Globus pallidus (tissue), 1 donor: ENCODE results near the gene EML3.
"Not testable (repeated sequence)": the region's sequence is repeated elsewhere in the genome, so short reads cannot be mapped to it uniquely, and the experiment has no call there.

Experiments
- DNase-seq: peaks from one replicate; pipeline ENCODE4 v3.0.0-alpha.2; 2015; ENCODE audit warnings: low spot score

EML3 gene

GRCh38 chr11:62570903-62571302, 41.7 kb downstream of the EML3 start:
- DNase-seq, result not testable (repeated sequence)

GRCh38 chr11:62569611-62570010, 43.0 kb downstream of the EML3 start:
- DNase-seq, result no peak

GRCh38 chr11:62567018-62567633, 45.4 kb downstream of the EML3 start:
- DNase-seq, result no peak

GRCh38 chr11:62566247-62566646, 46.3 kb downstream of the EML3 start:
- no peak for DNase-seq

- no peak for DNase-seq
These were observed 47.3 kb downstream of the EML3 start for GRCh38 chr11:62565100-62565802.

GRCh38 chr11:62561677-62562230, 50.8 kb downstream of the EML3 start:
- not testable (repeated sequence) for DNase-seq

GRCh38 chr11:62560566-62561103, 51.9 kb downstream of the EML3 start:
- DNase-seq, result no peak

- not testable (repeated sequence) for DNase-seq
These were observed 52.9 kb downstream of the EML3 start for GRCh38 chr11:62559626-62560025.

GRCh38 chr11:62559204-62559603, 53.4 kb downstream of the EML3 start:
- DNase-seq, result no peak

- no peak for DNase-seq
These were observed 53.9 kb downstream of the EML3 start for GRCh38 chr11:62558669-62559068.

- no peak for DNase-seq
These were observed 55.5 kb downstream of the EML3 start for GRCh38 chr11:62556875-62557631.

GRCh38 chr11:62556108-62556874, 56.3 kb downstream of the EML3 start:
- DNase-seq, result no peak

GRCh38 chr11:62555464-62556107, 57.0 kb downstream of the EML3 start:
- no peak for DNase-seq

GRCh38 chr11:62554387-62555167, 58.0 kb downstream of the EML3 start:
- DNase-seq, result no peak

- DNase-seq, result no peak
These were observed 58.7 kb downstream of the EML3 start for GRCh38 chr11:62553839-62554361.

GRCh38 chr11:62553080-62553838, 59.3 kb downstream of the EML3 start:
- DNase-seq, result no peak

- no peak for DNase-seq
These were observed 60.0 kb downstream of the EML3 start for GRCh38 chr11:62552485-62553079.
